Activated CD8-positive, alpha-beta memory T cell treated with anti-CD3 and anti-CD28 coated beads, Interleukin-2, amount 10 ng/mL, durations not matched to agents 7 days and 5 days (primary cell): ENCODE measurements around the gene TTYH1. TPM values are rescaled to one million over a fixed set of nuclear protein-coding genes. Genes with fewer than 3 reads are reported as not detected.
"Not testable (repeated sequence)": the region's sequence is repeated elsewhere in the genome, so short reads cannot be mapped to it uniquely, and the experiment has no call there.

Experiments
- ATAC-seq: fragments of 150-1000 bp; cut with Tn5 transposase; one replicate; pipeline ENCODE4 v1.10.0; 2021; ENCODE audit warnings: moderate library complexity
- CTCF ChIA-PET: fragments of 350-600 bp; sonication (Branson Sonifier 250); formaldehyde crosslinking; loops from one replicate; lab custom pipeline; 2021; ENCODE audit warnings: antibody characterized with exemption; lab: Charles Lee
- DNase-seq: peaks from one replicate; pipeline ENCODE4 v3.0.0-alpha.2; 2020
- H3K27ac Mint-ChIP-seq: one replicate; pipeline ENCODE4 v1.8.0; 2021; ENCODE audit warnings: mild to moderate bottlenecking, mixed read lengths
- H3K27me3 Mint-ChIP-seq: one replicate; pipeline ENCODE4 v1.8.0; 2021; ENCODE audit warnings: mixed read lengths
- H3K36me3 Mint-ChIP-seq: one replicate; pipeline ENCODE4 v1.8.0; 2021; ENCODE audit warnings: mild to moderate bottlenecking, mixed read lengths
- H3K4me1 Mint-ChIP-seq: one replicate; pipeline ENCODE4 v1.8.0; 2021; ENCODE audit warnings: mixed read lengths
- H3K4me3 Mint-ChIP-seq: one replicate; pipeline ENCODE4 v1.8.0; 2021; ENCODE audit warnings: mild to moderate bottlenecking, moderate library complexity, mixed read lengths
- H3K9me3 Mint-ChIP-seq: one replicate; pipeline ENCODE4 v1.8.0; 2022; ENCODE audit warnings: low read depth, mixed read lengths
- total RNA-seq, 2 experiments: library from RNA; stranded (reverse); gene quantifications; one replicate each; pipeline ENCODE4 v1.2.3, GENCODE V29; 2021

The TTYH1 gene
- total RNA-seq, 2 experiments from 2014 or later: 0.93 to 1.2 TPM

GRCh38 chr19:54464044-54464629 lies 48.9 kb downstream of the TTYH1 start:
- no peaks in the 10 kb centered on the region for H3K9me3 Mint-ChIP-seq
- peaks cover 22% of the 10 kb centered on the region for H3K4me1 Mint-ChIP-seq
- peak overlapping the region; percentile 76 for H3K4me3 Mint-ChIP-seq
- peaks cover 15% of the 10 kb centered on the region for H3K27me3 Mint-ChIP-seq
- DNase-seq: peak; percentile 97
- H3K27ac Mint-ChIP-seq: peak overlapping the region; percentile 87
- peaks cover 15% of the 10 kb centered on the region for H3K36me3 Mint-ChIP-seq
- ATAC-seq: peak; percentile 65
- CTCF ChIA-PET: interaction anchor here (0.8 to 1.5 kb wide), 5 partner anchors 14 to 304 kb away, joined by 3 to 8 read pairs (median 4); partner anchors contain the start of gene LENG8

- Mint-ChIP-seq H3K27ac (peak overlapping the region; percentile 87), H3K27me3 (peaks cover 21% of the 10 kb centered on the region), H3K9me3 (no peaks in the 10 kb centered on the region), H3K4me1 (peaks cover 18% of the 10 kb centered on the region), H3K36me3 (peaks cover 11% of the 10 kb centered on the region), H3K4me3 (peak overlapping the region; percentile 76)
- CTCF ChIA-PET: interaction anchor here (1.0 kb wide), 1 partner anchor 17 kb away, joined by 4 read pairs; no protein-coding TSS in a partner anchor
- DNase-seq (peak; percentile 94), ATAC-seq (peak; percentile 55)
Observed at GRCh38 chr19:54464630-54465425, 49.6 kb downstream of the TTYH1 start.

DNA sequence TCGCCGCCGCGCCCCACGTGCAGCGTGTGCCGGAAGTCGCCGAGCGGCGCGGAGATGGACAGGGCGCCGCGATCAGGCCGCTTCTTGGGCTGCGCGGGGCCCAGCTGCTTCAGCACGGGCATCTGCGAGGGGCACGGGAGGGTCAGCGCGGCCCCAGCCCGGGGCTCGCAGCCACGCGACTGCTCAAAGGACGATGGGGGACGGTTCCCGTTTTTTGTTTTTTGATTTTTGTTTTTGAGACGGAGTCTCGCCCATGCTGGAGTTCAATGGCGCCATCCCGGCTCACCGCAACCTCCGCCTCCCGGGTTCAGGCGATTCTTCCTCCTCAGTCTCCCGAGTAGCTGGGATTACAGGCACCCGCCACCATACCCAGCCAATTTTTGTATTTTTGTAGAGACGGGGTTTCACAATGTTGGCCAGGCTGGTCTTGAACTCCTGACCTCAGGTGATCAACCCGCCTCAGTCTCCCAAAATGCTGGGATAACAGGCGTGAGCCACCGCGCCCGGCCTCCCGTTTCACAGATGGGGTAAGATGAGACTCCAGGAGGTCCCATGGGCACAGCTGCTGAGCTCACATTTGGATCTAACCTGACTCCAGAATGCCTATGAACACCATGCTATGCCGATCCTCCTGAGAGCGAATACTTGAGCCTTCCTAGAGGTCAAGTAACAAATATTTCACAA lies 50.3 kb downstream of the TTYH1 start:
- CTCF ChIA-PET: interaction anchor here (1.0 kb wide), 2 partner anchors 13 to 16 kb away, joined by 4 read pairs; no protein-coding TSS in a partner anchor
- peaks cover 18% of the 10 kb centered on the region for H3K4me1 Mint-ChIP-seq
- no peaks in the 10 kb centered on the region for H3K9me3 Mint-ChIP-seq
- ATAC-seq: no peak
- H3K27ac Mint-ChIP-seq: no peak overlapping the region
- peaks cover 29% of the 10 kb centered on the region for H3K27me3 Mint-ChIP-seq
- DNase-seq: no peak
- H3K4me3 Mint-ChIP-seq: peak overlapping the region; percentile 22
- peaks cover 11% of the 10 kb centered on the region for H3K36me3 Mint-ChIP-seq

DNA sequence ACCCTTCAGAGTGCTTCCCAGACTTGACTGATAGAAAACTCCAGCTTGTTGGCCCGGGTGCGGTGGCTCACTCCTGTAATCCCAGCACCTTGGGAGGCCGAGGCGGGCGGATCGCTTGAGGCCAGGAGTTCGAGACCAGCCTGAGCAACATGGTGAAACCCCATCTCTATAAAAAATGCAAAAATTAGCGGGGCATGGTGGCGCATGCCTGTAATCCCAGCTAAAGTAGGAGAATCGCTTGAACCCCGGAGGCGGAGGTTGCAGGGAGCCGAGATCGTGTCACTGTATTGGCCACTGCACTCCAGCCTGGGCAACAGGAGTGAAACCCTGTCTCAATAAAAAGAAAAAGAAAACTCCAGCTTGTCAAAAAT lies 50.8 kb downstream of the TTYH1 start:
- CTCF ChIA-PET: interaction anchor here (1.0 kb wide), 1 partner anchor 13 kb away, joined by 4 read pairs; no protein-coding TSS in a partner anchor
- ATAC-seq: not testable (repeated sequence)

GRCh38 chr19:54469496-54469934 lies 54.3 kb downstream of the TTYH1 start:
- DNase-seq (no peak), ATAC-seq (no peak)
- CTCF ChIA-PET: interaction anchor here (2.0 kb wide), 1 partner anchor 10 kb away, joined by 7 read pairs; no protein-coding TSS in a partner anchor
- no peaks in the 10 kb centered on the region for H3K36me3 Mint-ChIP-seq
- peaks cover 47% of the 10 kb centered on the region for H3K27me3 Mint-ChIP-seq
- no peak overlapping the region for H3K4me3 Mint-ChIP-seq
- H3K4me1 Mint-ChIP-seq: peaks cover 4% of the 10 kb centered on the region
- H3K9me3 Mint-ChIP-seq: no peaks in the 10 kb centered on the region
- no peak overlapping the region for H3K27ac Mint-ChIP-seq

More for the DNA sequence above, 50.8 kb downstream of the TTYH1 start:
- H3K9me3 Mint-ChIP-seq, DNase-seq, H3K36me3 Mint-ChIP-seq, H3K27ac Mint-ChIP-seq: not testable (repeated sequence)
- peaks cover 21% of the 10 kb centered on the region for H3K4me1 Mint-ChIP-seq
- H3K4me3 Mint-ChIP-seq: peak overlapping the region; percentile 22
- peaks cover 33% of the 10 kb centered on the region for H3K27me3 Mint-ChIP-seq

- Mint-ChIP-seq H3K4me1 (peaks cover 4% of the 10 kb centered on the region), H3K9me3 (no peaks in the 10 kb centered on the region), H3K4me3 (no peak overlapping the region), H3K27ac (no peak overlapping the region), H3K27me3 (peaks cover 47% of the 10 kb centered on the region), H3K36me3 (no peaks in the 10 kb centered on the region)
- DNase-seq: no peak
- CTCF ChIA-PET: interaction anchor here (2.0 kb wide), 1 partner anchor 9 kb away, joined by 7 read pairs; no protein-coding TSS in a partner anchor
- no peak for ATAC-seq
Observed at GRCh38 chr19:54470276-54470887, 55.1 kb downstream of the TTYH1 start.

GRCh38 chr19:54470991-54471782 lies 55.9 kb downstream of the TTYH1 start:
- Mint-ChIP-seq H3K36me3 (no peaks in the 10 kb centered on the region), H3K9me3 (no peaks in the 10 kb centered on the region), H3K27me3 (peaks cover 43% of the 10 kb centered on the region), H3K27ac (no peak overlapping the region), H3K4me1 (peaks cover 4% of the 10 kb centered on the region), H3K4me3 (no peak overlapping the region)
- CTCF ChIA-PET: no interaction called here
- peak; percentile 47 for ATAC-seq
- no peak for DNase-seq

GRCh38 chr19:54473071-54473891 lies 58.0 kb downstream of the TTYH1 start, which contains the start of gene CDC42EP5:
TSS of gene CDC42EP5 (minus strand) at chr19:54473296. CDS start at chr19:54465547, 7,749 bp downstream.
- no peak within 1 kb of the TSS for H3K4me3 Mint-ChIP-seq
- no peaks in the 10 kb centered on the region for H3K9me3 Mint-ChIP-seq
- CTCF ChIA-PET: interaction anchor here (1.0 to 1.9 kb wide), 3 partner anchors 9 to 204 kb away, joined by 3 to 7 read pairs (median 3); no protein-coding TSS in a partner anchor
- no peaks in the 10 kb centered on the region for H3K36me3 Mint-ChIP-seq
- peaks cover 55% of the 10 kb centered on the region for H3K27me3 Mint-ChIP-seq
- no peak for DNase-seq
- H3K27ac Mint-ChIP-seq: no peak within 1 kb of the TSS
- peak; percentile 36 for ATAC-seq
- H3K4me1 Mint-ChIP-seq: peaks cover 4% of the 10 kb centered on the region

DNA sequence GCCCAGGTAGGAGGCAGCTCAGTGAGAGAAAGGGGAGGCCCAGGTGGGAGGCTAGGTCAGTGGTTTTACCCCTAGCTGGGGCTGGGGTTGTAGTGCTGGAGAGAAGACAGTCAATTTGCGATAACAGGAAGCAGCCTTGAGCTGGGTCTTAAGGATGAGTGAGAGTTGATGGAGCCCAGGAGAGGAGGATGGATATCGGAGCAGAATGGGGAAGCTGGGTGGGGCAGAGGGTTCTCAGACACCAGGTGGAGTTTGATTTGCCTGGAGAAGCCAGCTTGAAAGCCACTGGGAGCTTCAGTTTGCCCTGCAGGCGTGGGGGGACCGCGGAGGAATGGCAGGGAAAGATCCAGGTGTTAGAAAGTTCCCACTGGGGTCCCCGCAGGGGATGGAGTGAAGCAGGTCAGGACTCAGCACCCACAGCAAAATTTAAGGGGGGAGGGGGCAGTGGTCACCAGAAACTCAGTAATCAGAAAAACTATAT lies 58.7 kb downstream of the TTYH1 start:
- H3K27me3 Mint-ChIP-seq: peaks cover 53% of the 10 kb centered on the region
- H3K4me3 Mint-ChIP-seq: no peak overlapping the region
- no peaks in the 10 kb centered on the region for H3K9me3 Mint-ChIP-seq
- CTCF ChIA-PET: interaction anchor here (1.2 to 1.9 kb wide), 2 partner anchors 201 to 203 kb away, joined by 3 to 7 read pairs; no protein-coding TSS in a partner anchor
- peaks cover 7% of the 10 kb centered on the region for H3K4me1 Mint-ChIP-seq
- H3K27ac Mint-ChIP-seq: no peak overlapping the region
- H3K36me3 Mint-ChIP-seq: no peaks in the 10 kb centered on the region
- ATAC-seq (no peak), DNase-seq (no peak)

DNA sequence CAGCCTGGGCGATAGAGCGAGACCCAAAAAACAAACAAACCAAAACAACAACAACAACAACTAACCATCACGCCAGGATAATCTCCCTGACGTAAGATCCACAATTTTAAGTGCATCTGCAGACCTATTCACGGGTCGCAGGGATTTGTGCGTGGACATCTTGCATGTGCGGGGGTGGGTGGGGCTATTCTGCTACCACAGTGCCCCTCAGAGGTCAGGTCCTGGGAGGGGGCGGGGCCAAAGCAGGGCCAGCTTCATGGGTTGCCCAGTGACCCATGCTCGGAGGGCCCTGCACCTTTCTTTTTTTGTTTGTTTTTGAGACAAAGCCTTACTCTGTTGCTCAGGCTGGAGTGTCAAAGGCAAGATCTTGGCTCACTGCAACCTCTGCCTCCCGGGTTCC lies 60.4 kb downstream of the TTYH1 start:
- Mint-ChIP-seq H3K36me3 (no peaks in the 10 kb centered on the region), H3K27me3 (peaks cover 43% of the 10 kb centered on the region), H3K27ac (no peak overlapping the region), H3K4me1 (peaks cover 16% of the 10 kb centered on the region), H3K9me3 (no peaks in the 10 kb centered on the region), H3K4me3 (no peak overlapping the region)
- CTCF ChIA-PET: interaction anchor here (0.7 to 1.2 kb wide), 2 partner anchors 199 to 205 kb away, joined by 3 read pairs; no protein-coding TSS in a partner anchor
- DNase-seq (no peak), ATAC-seq (no peak)

- Mint-ChIP-seq H3K9me3 (no peaks in the 10 kb centered on the region), H3K27me3 (peaks cover 46% of the 10 kb centered on the region), H3K27ac (no peak overlapping the region), H3K4me3 (no peak overlapping the region), H3K36me3 (no peaks in the 10 kb centered on the region), H3K4me1 (peaks cover 24% of the 10 kb centered on the region)
- no peak for ATAC-seq
- CTCF ChIA-PET: interaction anchor here (0.7 to 6.6 kb wide), 4 partner anchors 14 to 685 kb away, joined by 4 to 76 read pairs (median 5); partner anchors contain the start of gene LENG9
- no peak for DNase-seq
Observed at GRCh38 chr19:54477650-54478049, 62.4 kb downstream of the TTYH1 start.
